NCI-H2227 treated with DMSO at 0.1 percent for 48 hours (cell line): ENCODE data around the gene CREB5.

Source experiments
- DNase-seq: peaks from one replicate; lab custom pipeline; 2025; lab: John Stamatoyannopoulos, UW

The CREB5 gene

DNA sequence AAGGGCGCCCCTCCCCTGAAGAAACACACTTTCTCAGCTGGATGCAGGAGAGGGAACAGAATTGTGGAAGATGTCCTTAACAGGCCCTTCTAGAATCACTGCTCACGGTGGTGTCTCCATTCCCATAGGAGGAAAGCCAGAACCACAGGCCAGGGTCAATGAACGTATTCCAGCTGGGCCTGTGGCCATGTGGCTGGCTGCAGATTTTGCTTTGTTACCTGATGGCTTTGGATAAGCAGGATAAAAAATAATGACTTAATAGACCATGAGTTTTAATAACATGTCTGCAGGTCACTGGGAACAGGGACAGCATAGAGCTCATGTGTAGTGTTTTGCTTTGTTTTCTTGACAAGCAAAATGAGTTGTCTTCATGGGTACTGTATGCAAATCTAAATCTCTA lies 335.5 kb downstream of the CREB5 start:
- DNase-seq, result no peak

DNA sequence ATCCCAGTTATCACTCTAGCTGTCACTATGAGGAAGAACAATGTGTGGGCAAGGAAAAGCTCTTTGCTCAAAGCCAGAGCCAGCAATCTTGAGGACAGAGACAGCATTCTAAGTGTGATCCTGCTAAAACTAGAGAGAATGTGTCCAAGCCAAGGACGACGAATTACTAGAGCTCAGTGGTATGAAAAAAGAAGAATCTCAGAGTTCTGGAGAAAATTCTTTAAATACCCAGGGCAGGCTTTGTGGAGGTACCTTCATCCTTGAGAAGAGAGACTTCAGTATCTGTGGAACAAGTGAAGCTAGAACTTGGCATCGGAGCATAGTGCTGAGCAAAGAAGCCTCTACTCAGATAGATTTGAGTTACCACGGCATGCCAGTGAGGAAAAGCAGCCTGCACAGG lies 336.0 kb downstream of the CREB5 start:
- no peak for DNase-seq

DNA sequence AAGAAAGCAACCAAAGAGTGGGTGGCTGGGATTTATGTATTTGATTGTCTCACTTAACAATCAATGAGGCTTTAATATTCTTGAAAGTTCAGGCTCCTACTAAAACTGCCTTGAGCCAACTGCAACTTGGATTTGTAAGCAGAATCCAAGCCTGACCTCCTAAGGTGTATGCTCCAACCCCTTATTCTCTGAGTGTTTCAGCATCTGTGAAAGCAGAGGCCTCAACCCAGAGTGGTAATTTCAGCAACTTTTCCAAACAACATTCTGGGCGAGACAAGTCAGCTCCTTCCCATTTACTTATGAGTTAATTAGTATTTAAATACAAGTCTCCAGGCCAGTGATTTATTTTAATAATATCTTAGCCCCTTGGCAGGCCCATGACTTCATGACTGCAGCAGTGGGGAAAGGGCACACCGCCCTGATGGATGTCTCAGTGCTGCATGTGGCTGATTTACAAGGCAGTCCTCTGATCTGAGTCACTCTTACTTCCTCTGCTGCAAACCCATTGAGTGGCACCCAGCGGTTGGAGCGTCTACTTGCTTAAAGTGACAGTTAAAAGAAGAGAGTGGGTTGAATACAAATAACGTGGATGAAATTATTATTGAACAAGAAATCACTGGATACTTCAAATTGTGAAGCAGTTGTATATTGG lies 336.7 kb downstream of the CREB5 start:
- no peak for DNase-seq

DNA sequence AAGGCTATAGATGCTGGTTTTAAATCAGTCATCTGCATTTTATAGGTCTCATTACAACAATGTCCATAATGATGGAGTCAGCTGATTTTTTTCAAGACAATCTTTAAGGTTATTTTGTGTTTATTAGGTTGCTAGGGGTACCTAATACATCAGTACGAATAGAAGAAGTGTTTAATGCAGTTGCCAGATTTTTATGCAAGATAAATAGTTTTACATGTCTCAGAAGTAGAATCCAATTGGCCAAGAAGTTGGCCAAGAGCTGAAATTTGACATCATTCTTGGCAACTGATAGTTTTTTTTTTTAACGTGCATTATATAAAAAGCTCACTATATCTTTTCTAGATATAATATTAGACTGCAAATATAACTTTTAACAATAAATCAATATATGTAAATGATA lies 337.3 kb downstream of the CREB5 start:
- no peak for DNase-seq

DNA sequence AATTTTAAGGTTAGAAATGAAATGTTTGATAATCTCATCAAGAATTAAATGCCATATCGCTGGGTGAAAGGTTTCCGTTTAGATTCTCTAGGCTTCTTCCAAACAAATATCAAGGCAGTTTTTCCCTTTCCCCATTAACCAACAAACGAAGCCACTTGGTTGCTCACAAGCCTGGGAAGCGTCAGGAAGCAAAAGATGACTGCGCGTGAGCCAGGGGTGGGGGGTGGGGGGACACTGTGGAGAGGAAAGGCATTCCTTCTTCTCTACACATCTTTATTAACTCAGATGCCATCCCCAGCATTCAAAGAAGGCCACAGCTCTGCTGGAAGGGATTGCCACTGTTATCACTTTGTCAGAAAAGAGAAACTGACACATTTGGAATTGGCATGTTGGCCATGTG lies 338.7 kb downstream of the CREB5 start:
- no peak for DNase-seq

DNA sequence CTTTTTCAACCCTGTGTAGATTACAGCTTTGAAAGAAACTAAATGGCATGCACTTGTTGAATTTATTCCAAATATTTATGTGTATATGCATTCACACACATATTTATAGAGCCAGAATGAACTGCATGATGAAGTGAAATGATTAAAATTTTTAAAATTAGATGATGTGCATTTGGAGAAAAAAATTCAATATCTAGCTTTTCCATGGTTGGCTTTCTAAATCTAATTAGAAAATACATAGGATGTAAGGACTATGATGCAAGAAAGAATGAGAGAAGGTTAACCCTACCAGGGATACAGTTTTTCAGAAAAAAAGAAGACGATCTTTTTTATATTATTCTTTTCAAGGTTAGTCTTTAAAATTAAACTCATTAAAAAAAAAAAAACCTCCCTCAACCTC lies 341.3 kb downstream of the CREB5 start:
- no peak for DNase-seq

DNA sequence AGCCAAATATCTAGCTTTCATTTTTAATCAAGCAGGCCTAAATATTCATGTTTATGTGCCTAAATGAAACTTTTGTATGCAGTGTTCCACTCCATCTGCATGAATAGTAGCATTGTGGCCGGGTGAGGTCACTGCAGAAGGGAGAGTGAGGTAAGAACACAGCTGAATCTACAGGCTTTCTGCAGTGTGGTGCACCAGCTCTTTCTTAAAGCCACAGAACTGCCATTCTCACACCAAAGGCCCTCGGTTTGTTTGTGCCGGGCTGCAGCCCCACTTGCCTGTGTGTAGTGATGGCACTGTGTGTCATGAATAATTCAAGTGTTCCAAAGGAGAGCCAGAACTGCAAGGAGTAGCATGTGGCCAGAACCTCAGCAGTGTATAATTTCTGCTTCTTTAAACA lies 341.7 kb downstream of the CREB5 start:
- DNase-seq, result no peak

DNA sequence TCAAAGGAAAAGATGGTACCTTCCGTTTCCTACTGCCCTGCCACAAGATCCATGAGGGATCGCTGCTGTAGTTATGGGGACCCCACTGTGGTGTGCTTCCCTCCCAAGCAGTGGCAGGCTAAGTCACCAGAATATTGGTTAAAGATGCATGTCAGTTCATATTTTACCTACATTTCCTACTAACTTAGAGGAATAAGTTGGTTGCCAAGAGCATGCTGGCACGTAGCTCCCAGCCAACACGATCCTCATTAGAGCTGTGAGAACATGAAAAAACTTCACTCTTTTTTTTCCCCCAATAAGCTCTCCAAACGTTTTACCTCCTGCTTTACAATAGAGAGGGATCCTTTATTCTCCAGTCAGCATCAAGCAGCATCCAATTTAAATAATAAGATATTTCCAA lies 342.1 kb downstream of the CREB5 start:
- DNase-seq, result no peak

DNA sequence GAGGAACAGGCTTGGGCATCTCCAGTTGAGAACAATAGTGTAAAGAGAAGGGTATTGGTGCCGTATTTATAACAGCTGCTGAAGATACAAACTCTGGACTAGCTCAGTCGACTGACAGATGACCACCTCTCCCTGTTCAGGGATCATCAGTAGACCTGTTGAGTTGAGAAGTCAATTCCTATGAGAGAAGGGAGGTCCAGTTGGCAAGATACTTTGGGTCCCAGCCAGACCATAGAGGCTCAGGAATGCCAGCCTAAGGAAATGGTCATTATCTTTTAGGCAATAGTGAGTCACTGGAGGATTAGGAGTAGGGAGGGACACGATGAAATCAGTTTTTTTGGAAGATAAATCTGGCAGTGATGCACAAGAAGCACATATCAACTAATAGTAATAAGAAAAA lies 342.9 kb downstream of the CREB5 start:
- no peak for DNase-seq

DNA sequence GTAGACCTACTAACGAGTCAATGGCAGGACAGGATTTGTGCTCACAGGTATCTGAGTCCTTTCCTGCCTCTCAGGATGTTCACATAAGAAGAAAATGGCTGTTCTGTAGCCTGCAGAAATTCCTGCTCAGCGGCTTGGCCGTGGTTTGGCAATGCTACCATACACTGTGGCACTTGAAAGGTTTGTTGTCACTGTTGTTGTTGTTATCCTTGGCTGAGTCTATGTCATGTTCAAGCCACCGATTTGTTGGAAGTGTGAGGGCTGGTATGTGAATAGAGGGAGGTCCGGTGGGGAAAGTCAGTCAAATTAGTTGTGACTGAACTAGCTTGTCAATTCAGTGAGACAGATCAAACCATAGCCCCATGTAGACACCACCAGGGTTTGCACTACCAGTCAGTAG lies 345.9 kb downstream of the CREB5 start:
- no peak for DNase-seq

DNA sequence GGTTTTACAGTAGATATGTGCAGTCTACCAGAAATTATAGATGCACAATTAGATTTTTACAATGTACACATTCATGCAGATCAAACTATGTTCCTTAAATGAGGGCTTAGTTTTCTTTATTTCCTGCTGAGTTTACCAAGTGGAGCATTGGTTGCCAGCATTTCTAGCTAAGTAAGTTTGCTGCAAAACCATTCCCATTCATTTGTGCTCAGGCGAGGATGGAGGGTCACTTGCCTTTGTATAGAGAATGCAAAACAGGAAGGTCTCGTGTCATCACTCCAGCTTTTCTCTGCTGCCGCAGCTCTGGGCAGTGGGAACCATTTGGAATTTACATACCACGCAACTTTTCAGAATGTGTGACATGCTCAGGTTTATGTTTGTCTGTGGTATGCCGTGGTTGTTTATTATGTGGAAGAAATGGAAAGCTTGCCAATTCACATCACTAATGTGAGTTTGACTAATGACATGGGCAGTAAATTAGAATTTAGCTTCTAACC lies 347.2 kb downstream of the CREB5 start:
- no peak for DNase-seq

DNA sequence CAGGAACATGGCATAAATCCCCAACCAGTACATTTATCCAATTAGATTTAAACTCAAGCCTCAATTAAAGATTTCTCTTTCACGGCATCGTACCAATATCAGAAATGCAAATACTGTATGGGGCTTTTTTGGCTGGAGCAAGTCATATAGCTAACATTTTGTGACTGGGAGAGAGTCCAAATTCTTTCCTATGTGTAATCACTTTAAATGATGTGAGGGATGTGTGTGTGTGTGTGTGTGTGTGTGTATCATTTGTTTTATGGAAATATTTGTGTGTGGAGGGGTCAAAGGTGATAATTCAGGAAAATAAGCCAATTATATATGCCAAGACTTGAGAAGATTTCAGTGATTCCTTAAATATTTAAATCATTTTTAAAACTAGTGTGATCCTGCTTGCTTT lies 349.2 kb downstream of the CREB5 start:
- DNase-seq, result no peak

DNA sequence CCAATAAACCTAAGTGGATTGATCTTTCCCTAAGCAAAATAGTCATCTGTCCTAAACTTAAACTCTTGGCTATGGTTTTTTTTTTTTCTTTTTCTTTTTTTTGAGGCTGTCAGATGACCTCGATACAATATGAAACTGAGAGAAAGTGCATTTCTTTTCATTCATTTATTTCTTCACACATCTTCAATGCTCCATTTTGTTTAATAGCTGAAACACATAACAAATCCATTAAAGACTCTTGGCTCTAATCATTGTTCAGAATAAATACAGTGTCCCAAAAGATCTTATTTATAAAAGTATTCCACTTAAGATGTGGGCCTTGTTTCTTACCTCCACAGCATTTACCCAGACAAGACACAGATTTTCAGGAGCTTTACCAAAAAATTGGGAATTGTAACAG lies 350.3 kb downstream of the CREB5 start:
- no peak for DNase-seq

DNA sequence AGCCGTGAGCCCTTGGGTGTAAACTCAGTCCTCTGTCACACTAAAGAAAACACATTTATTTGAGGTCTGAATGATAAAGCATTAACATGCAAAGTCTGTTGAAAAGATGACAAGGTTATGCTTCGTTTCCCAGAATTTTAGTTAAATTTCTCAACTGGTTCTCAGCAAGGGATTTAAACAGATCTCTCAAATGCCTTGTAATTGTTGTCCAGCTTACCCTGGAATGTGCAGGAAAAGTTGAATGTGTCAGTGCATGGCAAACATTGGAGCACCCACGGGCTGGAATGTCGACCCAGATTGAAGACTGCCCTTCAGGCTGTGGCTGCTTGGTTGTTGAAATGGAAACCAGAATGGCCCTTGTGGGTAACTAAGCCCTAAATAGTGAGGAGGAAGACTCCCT lies 354.0 kb downstream of the CREB5 start:
- DNase-seq, result no peak

DNA sequence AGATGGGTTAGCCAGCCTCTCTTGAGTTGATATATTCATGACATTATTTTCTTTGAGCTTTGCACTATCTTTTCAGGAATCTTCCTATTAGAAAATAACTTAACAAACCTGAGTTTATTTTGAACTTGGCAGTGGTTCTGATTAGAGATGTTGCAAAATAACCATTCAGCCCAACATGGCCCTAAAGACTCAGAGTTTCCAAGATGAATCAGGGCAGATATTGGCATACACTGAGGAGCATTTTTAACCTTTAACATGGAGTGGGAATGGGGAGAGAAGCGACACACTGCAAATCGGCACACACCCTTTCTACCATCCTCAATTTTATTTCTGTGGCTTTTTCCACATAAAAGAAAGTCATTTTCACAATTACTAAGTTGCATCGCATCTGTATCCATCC lies 355.0 kb downstream of the CREB5 start:
- DNase-seq, result no peak

DNA sequence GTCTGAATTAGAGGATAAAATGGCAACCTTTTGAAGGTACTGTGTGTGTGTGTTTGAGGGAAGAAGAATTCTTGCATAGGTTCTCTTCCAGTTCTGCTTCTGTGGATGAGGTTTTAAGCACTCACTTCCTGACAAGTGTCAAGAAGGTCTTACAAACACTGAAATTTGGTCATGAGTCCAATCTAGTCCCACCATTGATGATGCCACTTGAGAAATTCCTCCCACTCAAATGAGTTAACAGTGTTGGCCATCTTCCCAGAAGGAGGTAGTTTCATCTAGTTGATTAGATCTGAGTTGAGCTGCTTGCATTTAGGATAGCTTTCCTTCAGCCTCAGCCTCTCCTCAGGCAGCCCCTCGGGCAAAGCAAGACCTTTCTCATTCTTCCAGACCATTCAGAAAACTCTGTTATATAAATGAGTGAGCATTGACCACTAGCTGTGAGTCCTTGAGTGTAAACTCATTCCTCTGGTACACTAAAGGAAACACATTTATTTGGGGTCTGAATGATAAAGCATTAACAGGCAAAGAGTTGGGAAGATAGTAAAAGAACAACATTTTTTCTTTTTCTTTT lies 356.3 kb downstream of the CREB5 start:
- DNase-seq, result no peak

DNA sequence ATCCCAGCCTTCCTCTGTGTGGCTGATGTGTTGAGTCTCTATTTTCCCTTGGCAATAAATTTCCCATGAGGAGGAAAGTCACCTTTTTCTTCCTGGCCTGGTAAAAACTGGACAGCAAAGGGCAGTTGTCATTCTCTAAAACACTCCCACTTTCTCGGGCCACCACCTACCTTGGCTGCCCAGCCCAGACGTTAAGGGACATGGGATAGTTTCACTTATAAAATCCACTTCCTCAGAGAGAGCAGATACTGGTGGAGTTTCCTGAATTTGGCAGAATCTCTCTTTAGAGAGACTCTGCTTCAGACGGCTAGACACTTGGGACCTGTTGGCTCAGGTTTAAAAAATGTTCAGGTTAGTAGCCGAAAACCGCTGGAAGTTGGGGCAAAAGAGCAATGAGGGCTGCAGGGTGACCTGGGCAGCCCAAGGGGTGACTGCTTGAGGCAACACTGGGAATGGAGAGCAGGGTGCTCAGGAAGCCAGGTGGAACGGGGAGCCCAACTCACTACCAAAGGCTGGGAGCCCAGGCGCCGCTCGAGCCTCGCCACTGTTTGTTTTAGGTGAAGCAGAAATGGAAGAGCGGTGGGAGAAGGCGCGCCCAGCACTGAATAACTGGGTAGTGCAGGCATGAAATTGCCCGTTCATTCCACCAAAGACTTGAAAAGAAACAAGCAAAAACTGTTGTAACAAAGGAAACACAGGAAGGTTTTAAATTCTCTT lies 359.7 kb downstream of the CREB5 start:
- no peak for DNase-seq

DNA sequence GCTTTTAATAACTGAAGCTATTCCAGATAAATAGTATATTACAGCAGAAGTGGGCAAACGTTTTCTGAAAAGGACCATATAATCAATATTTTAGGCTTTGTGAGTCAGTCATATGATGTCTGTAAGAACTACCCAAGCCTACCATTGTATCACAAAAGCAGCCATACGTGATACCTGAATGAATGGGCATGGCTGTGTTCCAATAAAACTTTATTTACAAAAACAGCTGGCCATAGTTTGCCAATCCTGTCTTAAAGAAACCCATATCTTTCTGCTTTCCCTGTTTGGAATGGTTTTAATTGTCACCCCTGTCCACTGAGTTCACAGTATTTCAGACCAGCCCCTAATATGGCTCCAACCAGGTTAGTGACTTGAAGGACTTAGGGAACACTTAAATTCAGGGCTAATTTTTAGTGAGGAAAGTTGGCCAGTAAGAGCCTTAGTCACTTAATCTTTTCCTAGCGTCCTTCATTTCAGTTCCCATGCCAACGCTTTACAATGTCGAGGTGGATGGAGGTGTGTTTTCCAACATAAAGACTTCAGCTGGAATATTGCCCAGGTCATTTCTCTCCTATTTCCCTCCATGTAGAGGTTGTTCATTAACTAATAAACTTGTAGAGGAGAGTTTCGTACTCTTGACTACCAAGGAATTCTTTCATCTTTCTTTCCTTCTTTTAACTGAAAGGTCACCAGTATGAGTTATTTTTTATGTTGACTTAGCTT lies 361.3 kb downstream of the CREB5 start:
- DNase-seq, result no peak

DNA sequence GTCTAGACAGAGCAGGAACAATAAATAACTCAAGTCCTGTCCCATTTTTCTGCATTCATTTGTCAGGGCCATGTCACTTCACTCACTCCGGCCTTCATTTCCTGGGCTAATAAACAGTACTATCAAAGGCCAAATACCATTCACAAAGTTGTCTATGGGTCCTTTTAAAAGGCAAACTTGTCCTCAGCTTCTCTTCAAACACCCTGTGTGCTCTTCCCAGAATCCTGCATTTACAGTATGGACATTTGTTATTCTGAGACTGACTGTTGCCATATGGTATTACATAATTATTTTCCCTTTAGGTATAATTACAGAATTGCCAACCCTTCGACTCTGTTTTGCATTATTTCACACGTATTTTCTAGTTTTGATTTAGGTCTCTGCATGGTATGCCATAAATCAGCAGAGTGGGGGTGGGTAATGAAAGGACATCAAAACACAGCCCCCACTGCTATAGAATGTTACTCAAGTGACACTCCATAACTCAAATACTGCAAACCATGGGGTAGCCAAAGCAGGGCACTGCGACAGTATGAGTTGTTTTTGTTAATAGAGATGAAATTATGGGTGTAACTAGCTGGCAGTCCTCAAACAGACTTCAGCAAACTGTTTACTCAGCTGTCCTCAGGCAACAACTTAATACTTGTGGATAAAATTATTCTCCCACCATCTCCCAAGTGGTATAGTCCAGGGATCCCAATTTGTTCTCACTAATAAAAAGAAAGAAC lies 362.1 kb downstream of the CREB5 start:
- peak; percentile 19 for DNase-seq

DNA sequence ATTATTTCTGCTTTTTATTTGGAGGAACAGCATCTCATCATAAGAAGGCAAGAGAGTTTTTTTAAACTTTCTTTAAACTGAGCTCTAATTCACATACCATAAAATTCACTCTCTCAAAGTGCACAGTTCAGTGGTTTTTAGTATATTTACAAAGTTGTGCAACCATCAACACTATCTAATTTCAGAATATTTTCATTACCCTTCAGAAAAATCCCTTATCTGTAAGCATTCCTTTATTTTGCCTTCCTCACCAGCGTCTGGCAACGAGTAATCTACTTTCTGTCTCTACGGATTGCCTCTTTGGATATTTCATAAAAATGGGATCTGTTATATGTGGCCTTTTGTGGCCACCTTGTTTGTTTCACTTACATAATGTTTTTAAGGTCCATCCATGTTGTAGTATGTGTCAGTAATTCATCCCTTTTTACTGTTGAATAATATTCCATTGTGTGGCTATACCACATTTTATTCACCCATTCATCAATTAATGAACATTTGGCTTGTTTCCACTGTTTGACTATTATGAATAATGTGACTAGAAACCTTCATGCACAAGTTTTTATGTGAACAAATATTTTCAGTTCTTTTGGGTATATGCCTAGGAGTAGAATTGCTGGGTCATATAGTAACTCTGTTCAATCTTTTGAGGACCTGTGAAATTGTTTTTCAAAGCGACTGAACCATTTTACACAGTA lies 364.3 kb downstream of the CREB5 start:
- no peak for DNase-seq

DNA sequence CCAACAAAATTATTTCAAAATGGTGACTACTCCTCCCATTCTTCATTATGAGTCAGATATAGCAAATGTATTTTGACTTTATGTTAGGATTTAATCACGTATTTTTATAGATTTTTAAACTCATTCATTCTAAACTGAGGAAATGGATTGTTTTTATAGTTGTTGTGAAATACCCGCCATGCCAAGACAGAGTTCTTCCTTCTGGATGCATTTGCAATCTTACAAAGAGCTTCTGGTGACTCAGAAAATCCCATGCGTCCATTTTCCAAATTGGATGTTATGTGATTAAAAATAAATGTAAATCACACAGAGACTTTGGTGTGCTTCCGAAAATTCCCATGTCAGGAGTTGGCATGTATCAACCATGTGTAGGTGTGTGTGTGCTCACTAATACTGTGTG lies 366.5 kb downstream of the CREB5 start:
- DNase-seq, result no peak

DNA sequence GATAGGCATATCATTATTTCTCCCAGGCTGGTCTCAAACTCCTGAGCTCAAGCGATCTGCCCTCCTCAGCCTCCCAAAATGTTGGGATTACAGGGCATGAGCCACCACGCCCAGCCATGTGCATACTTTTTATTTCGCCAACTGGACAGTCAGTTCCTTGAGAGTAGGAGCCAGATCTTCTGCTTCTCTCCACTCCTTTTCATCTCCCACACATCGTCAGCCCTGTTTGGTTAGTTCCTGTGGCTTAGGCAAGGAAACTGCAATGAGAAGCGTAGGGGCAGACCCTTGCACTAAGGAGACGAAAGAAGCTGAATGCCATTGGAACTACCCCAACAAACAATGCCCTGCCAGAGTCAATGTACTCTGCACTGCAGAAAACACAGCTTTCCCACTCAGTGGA lies 367.6 kb downstream of the CREB5 start:
- no peak for DNase-seq
